Adipose tissue (tissue), 3 donors: ENCODE results near the gene BRD1. TPM values are rescaled to one million over a fixed set of nuclear protein-coding genes. Genes with fewer than 3 reads are reported as not detected.
"Not testable (repeated sequence)": the region's sequence is repeated elsewhere in the genome, so short reads cannot be mapped to it uniquely, and the experiment has no call there.

Experiments
- H3K27ac ChIP-seq: one replicate; pipeline ENCODE4 v1.5.1; 2013; ENCODE audit warnings: low read depth, low read length
- WGBS, 3 donors: extraction: QIAGEN DNeasy Blood & Tissue Kit; methylation state at CpG; one replicate each; pipeline ENCODE4 v1.1.7; 2013; 5-methylcytosine and 5-hydroxymethylcytosine counted together
- polyA plus RNA-seq, 3 donors: library from polyadenylated mRNA; stranded (reverse); fragments of 200-250 nt; gene quantifications; one replicate each; pipeline ENCODE4 v1.2.3, GENCODE V29; 2013
- donor health status: healthy with polysubstance abuse.
- donor health status: Bipolar disorder and iron deficiency.
- donor health status: healthy.

BRD1 gene
- polyA plus RNA-seq, 3 donors, result 10.5 to 18.6 (median 16.2) TPM

- WGBS, 3 donors, result 16 to 37% (median 34%) methylated on average over 9 of the region's 9 CpGs
- H3K27ac ChIP-seq, result no peak overlapping the region
Observed at GRCh38 chr22:49855251-49855911, 27.7 kb upstream of the BRD1 start.

- 1% methylated on average over 51 to 100 of the region's 101 CpGs for WGBS, 3 donors
- H3K27ac ChIP-seq, result no peak overlapping the region
Observed at GRCh38 chr22:49853981-49854831, 26.5 kb upstream of the BRD1 start.

GRCh38 chr22:49852898-49853894, 25.5 kb upstream of the BRD1 start, which contains the start of gene ZBED4:
TSS of gene ZBED4 (plus strand) at chr22:49853844. CDS start at chr22:49883663, 29,819 bp downstream.
- WGBS, 3 donors, result 0 to 2% (median 1%) methylated on average over 88 to 127 of the region's 127 CpGs
- H3K27ac ChIP-seq, result peak within 1 kb of the TSS; percentile 81

- WGBS, 3 donors, result 42 to 52% (median 52%) methylated on average over 13 of the region's 13 CpGs
- not testable (repeated sequence) for H3K27ac ChIP-seq
Observed at GRCh38 chr22:49852568-49852897, 24.9 kb upstream of the BRD1 start.

- H3K27ac ChIP-seq, result no peak overlapping the region
- WGBS, 3 donors, result 78 to 86% (median 81%) methylated on average over 10 of the region's 10 CpGs
Observed at GRCh38 chr22:49850959-49851802, 23.5 kb upstream of the BRD1 start.

- H3K27ac ChIP-seq, result no peak overlapping the region
- WGBS, 3 donors, result 48 to 65% (median 55%) methylated on average over 29 to 31 of the region's 31 CpGs
Observed at GRCh38 chr22:49850021-49850911, 22.6 kb upstream of the BRD1 start.

- WGBS, 3 donors, result 2 to 10% (median 4%) methylated on average over 33 to 87 of the region's 89 CpGs
- no peak overlapping the region for H3K27ac ChIP-seq
Observed at GRCh38 chr22:49849161-49850020, 21.7 kb upstream of the BRD1 start.

- no peak overlapping the region for H3K27ac ChIP-seq
- WGBS, 3 donors, result 0 to 1% (median 0%) methylated on average over 41 to 51 of the region's 51 CpGs
Observed at GRCh38 chr22:49848690-49849160, 21.1 kb upstream of the BRD1 start.

- no peak overlapping the region for H3K27ac ChIP-seq
- WGBS, 3 donors, result 19 to 23% (median 20%) methylated on average over 59 to 64 of the region's 64 CpGs
Observed at GRCh38 chr22:49847751-49848689, 20.3 kb upstream of the BRD1 start.

GRCh38 chr22:49845666-49846459, 18.2 kb upstream of the BRD1 start:
- H3K27ac ChIP-seq, result no peak overlapping the region
- 78 to 85% (median 81%) methylated on average over 19 of the region's 19 CpGs for WGBS, 3 donors

- 83 to 87% (median 85%) methylated on average over 15 to 16 of the region's 16 CpGs for WGBS, 3 donors
- no peak overlapping the region for H3K27ac ChIP-seq
Observed at GRCh38 chr22:49845241-49845640, 17.6 kb upstream of the BRD1 start.

GRCh38 chr22:49838771-49839717, 11.4 kb upstream of the BRD1 start:
- no peak overlapping the region for H3K27ac ChIP-seq
- WGBS, 3 donors, result 59 to 76% (median 65%) methylated on average over 29 of the region's 29 CpGs

GRCh38 chr22:49833340-49834007, 5.8 kb upstream of the BRD1 start:
- H3K27ac ChIP-seq, result no peak overlapping the region
- WGBS, 3 donors, result 34 to 83% (median 75%) methylated on average over 11 of the region's 11 CpGs
